22Rv1 (cell line): ENCODE data around the gene JAKMIP3.

ENCODE experiments used
- H3K27ac ChIP-seq: fragments of 450-650 bp; 2 replicates; pipeline ENCODE4 v1.5.1; 2017
- ZFX ChIP-seq: fragments of 450-650 bp; IDR thresholded peaks from 2 replicates; pipeline ENCODE4 v1.6.1; 2017; ENCODE audit warnings: antibody characterized with exemption, borderline replicate concordance
- TF ChIP-seq, protein P1 (sequence below): fragments of 450-650 bp; IDR thresholded peaks from 2 replicates; pipeline ENCODE4 v1.5.1; 2017; ENCODE audit warnings: mild to moderate bottlenecking

JAKMIP3 gene

DNA sequence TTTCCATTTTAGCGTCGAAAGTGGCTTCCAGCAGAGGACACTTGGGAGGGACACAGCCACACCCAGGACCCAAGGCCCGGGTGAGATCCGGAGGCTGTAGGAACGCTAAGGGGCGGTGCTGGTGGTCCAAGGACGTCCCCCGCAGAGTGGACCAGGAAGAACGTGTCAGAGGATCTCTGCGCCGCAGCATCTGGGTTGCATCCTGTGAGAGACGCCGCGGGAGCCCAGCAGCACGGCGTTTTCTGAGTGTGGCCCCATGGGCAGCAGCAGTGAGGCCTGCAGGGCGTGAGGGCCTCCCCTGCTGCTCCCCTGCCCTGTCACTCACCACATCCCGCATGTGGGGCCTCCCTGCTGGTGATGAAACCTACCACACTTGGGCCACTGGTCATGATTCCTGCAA, 43.5 kb upstream of the JAKMIP3 start:
- H3K27ac ChIP-seq = no peak overlapping the region
- TF ChIP-seq, protein P1, sequence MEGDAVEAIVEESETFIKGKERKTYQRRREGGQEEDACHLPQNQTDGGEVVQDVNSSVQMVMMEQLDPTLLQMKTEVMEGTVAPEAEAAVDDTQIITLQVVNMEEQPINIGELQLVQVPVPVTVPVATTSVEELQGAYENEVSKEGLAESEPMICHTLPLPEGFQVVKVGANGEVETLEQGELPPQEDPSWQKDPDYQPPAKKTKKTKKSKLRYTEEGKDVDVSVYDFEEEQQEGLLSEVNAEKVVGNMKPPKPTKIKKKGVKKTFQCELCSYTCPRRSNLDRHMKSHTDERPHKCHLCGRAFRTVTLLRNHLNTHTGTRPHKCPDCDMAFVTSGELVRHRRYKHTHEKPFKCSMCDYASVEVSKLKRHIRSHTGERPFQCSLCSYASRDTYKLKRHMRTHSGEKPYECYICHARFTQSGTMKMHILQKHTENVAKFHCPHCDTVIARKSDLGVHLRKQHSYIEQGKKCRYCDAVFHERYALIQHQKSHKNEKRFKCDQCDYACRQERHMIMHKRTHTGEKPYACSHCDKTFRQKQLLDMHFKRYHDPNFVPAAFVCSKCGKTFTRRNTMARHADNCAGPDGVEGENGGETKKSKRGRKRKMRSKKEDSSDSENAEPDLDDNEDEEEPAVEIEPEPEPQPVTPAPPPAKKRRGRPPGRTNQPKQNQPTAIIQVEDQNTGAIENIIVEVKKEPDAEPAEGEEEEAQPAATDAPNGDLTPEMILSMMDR = no peak
- no peak for TF ChIP-seq ZFX

DNA sequence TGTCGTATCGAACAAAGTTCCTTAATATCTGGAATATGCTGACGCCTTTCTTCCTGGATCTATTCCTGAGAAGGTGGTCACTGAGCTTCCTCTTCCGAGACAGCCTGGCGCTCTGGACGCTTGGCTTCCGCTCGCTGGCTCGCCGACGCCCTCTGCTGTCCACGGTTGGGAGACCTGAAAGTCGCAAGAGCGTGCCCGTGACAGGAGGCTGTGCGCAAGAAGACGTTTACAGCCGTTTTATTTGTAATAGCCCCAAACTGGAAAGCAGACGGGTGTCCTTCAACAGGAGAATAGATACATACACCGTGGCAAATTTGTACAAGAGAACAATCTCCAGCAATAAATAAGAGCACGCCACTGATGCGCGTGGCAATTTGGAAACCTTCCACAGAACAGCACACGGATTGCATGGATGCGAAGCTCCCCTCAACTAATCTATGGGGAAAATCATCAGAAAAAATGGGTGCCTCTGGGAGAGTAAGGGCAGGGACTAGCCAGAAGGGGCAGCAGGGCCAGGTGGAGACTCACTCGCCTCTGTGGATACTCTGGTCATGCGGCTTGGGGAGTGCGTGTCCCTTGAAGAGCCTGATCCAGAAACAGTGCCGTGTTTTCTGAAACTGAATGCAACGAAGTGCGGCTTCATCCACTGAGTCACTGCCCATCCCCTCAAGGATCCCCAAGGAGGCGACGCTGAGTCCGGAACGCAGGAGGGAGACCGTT, 42.5 kb upstream of the JAKMIP3 start:
- TF ChIP-seq, protein P1 = peak; percentile 97
- no peak for TF ChIP-seq ZFX
- no peak overlapping the region for H3K27ac ChIP-seq

DNA sequence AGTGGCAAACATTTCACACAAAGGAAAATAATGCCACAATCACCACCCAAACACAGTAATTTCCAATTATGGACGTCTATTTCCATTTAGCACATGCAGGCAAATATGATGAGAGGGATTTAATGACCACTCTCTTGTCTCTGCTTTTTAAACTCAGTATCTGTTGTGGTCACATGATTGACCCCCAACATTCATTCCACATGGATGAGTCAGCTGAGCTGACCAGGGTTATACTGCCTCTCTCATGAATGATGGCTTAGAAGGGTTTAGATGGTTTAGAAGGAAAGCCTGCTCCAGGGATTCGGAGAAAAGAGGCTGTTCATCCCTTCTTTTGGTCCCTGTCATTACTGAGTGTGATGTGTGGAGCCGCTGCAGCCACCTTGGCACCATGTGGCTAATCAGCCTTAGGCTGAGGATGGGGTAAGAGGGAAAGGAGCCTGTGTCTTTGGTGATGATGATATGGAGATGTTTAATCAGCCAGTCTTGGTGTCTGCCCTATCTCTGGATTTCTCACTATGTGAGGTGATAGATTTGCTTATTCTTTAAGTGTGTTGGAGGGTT, 38.2 kb upstream of the JAKMIP3 start:
- TF ChIP-seq ZFX = no peak
- TF ChIP-seq, protein P1 = no peak
- H3K27ac ChIP-seq = no peak overlapping the region

DNA sequence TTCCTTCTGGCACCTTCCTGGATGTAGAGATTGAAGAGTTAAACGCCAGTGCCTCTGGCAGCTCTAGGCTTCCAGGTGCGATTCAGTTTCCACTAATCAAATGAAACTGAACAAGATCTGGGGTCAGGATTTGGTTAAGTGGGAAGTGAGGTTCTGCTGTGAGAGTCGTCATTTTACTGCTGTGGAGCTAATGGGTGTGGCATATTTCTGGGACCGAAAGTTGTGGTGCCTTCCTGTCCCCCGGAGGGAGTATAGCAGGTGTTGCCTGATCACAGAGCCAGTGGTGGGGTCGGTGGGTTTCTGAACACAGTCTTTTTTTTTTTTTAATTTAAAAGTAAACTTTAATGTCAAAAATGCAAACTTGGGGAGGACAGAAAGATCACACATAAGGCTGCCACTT, 37.0 kb upstream of the JAKMIP3 start:
- TF ChIP-seq ZFX = no peak
- TF ChIP-seq, protein P1 = no peak
- no peak overlapping the region for H3K27ac ChIP-seq

DNA sequence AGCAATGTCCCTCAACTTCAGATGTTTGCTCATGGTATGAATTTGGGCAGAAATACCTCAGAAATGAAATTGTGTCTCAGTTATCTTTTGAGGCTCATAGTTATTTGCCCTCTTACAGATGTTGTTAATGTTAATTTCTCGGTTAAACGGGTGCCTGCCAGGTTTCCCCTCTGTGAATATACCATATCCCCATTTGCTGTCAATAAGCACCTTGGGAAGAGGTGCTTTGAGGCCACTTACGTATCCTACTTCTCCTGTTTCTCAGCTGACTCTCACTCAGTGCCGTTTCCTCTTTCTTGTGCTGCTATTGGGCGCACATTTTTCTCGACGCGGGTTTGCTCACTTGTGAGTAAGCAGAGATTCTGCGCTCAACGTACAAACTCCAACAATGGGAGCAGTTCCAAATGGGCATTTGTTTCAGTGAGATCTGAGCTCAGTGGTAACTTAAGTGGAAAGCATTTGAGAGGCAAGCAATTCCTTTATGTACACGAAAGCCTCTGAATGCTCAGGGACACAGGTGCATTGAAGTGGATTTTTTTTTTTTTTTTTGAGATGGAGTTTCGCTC, 34.8 kb upstream of the JAKMIP3 start:
- H3K27ac ChIP-seq = no peak overlapping the region
- TF ChIP-seq ZFX = no peak
- TF ChIP-seq, protein P1 = no peak

DNA sequence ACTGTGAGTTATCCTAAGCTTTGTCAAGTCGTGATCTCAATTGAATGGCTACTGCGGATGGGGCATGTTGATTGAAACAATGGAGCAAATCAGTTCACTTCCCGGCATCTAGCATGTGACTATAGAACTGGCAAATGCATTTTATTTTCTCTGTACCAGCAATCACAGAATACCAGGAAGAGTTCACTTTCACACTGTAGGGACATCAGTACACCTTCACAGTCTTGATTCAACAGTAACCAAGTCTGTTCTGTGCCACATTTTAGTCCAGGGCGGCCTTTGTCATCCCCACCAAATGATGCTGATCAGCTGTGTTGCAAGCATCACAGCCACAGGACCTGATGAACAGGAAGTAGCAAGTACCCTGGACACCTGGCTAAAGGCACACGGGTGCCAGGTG, 32.1 kb upstream of the JAKMIP3 start:
- no peak overlapping the region for H3K27ac ChIP-seq
- TF ChIP-seq ZFX = no peak
- TF ChIP-seq, protein P1 = no peak

DNA sequence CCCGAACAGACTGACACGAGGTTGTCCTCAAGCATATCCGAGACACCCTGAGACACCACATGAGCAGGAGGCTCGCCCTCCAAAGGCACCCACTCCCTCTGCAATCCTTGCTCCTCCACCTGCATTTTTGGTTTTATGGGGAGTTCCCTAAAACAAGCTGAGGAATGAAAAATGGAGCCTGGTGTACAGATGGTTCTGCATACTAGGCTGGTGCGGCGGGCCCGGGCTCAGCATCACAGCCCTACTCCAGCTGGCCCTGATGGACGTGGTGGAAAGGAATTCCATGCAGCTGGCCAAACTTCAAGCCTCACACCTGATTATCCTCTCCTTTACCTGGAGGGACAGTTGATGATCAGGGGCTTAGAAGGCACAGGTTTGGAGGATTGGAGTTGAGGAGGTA, 30.3 kb upstream of the JAKMIP3 start:
- no peak for TF ChIP-seq ZFX
- TF ChIP-seq, protein P1 = no peak
- no peak overlapping the region for H3K27ac ChIP-seq
